ENCODE measurements around the gene TNRC18.
"Not testable (repeated sequence)": the region's sequence is repeated elsewhere in the genome, so short reads cannot be mapped to it uniquely, and the experiment has no call there.

The TNRC18 gene

DNA sequence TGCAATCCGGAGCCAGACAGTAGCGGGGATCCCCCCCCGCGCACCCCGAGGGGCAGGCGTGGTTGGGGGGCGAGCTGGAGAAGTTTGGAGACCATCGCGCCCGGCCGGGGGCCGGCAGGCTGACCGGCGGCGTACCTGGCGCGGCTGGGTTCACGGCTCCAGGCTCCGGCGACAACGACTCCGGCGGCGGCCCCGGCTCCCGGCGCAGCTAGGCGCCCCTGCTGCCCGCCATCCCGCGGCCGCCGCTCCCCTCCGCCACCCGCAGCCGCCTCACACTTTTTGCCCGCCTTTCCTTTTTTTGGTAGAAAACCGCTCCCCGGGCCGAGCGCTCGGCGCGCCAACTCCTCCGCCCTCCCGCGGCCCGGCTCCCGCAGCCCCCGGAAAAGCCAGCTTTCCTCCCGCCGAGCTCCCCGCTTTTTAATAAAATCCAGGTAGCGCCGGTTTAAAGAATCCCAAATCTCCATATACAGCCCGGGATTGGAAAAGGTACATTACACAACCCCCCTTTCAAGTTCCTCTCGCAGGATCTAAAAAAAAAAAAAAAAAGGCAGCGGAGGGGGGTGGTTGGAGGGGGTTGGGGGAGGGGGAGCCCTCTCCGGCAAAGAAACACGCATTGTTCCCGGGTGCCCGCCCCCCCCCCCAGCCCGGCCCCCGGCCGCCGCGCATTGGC is at the start of gene TNRC18:
Gene TNRC18, minus strand, starts transcription at position 529 of the 670 bp plus-strand sequence. CDS start 2,588 bp downstream, outside the sequence.
- no peak for DNase-seq (ENCODE audit: low read depth)
- no peak for TF ChIP-seq CTCF (IDR thresholded peaks at IDR 0.05; ENCODE audit: low read depth, low read length, missing control alignments)
- peak within 1 kb of the TSS; percentile 93 for H3K4me3 ChIP-seq (ENCODE audit: low read depth, low read length)
- in situ Hi-C loops (cut with HindIII; ENCODE audit: low sequenced_read_pairs): no loop called here

- no peak overlapping the region for H3K4me3 ChIP-seq (ENCODE audit: low read depth, low read length)
- no peak for DNase-seq (ENCODE audit: low read depth)
- in situ Hi-C loops (cut with HindIII; ENCODE audit: low sequenced_read_pairs): no loop called here
- no peak for TF ChIP-seq CTCF (IDR thresholded peaks at IDR 0.05; ENCODE audit: low read depth, low read length, missing control alignments)
Observed at GRCh38 chr7:5472432-5473315, 49.0 kb upstream of the TNRC18 start.

DNA sequence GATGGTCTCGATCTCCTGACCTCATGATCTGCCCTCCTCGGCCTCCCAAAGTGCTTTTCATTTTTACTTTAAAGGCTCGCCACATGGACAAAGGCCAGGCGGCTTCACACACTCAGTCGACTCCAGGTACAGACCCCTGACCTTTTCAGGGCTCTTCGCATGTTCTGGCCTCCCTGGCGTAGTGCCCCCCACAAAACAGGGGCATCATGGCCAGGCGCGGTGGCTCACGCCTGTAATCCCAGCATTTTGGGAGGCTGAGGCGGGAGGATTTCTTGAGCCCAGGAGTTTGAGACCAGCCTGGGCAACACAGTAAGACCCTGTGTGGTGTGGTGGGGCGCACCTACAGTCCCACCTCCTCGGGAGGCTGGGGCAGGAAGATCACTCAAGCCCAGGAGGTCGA is 48.0 kb upstream of the TNRC18 start:
- H3K4me3 ChIP-seq (ENCODE audit: low read depth, low read length); DNase-seq (ENCODE audit: low read depth); in situ Hi-C loops (cut with HindIII; ENCODE audit: low sequenced_read_pairs): not testable (repeated sequence)

DNA sequence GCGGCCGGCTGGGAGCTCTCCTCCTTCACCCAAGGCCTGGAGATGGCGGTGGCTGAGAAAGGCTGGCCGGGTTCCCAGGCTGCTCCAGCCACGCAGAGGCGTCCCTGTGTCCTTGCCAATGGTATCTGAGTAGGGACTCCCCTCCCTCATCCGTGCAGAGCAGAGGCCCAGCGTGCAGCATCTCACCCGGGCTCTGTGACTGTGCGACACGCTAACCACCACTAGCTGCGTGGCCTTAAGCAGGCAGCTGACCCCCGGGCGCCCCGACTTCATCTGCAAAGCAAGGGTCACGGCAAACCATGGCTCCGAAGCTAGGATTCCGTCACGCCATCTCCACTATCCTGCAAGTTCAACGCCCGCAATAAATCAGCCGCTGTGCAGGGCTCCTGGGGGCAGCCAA is 47.2 kb upstream of the TNRC18 start:
- TF ChIP-seq CTCF (IDR thresholded peaks at IDR 0.05; ENCODE audit: low read depth, low read length, missing control alignments): no peak
- in situ Hi-C loops (cut with HindIII; ENCODE audit: low sequenced_read_pairs): no loop called here
- no peak for DNase-seq (ENCODE audit: low read depth)
- no peak overlapping the region for H3K4me3 ChIP-seq (ENCODE audit: low read depth, low read length)

DNA sequence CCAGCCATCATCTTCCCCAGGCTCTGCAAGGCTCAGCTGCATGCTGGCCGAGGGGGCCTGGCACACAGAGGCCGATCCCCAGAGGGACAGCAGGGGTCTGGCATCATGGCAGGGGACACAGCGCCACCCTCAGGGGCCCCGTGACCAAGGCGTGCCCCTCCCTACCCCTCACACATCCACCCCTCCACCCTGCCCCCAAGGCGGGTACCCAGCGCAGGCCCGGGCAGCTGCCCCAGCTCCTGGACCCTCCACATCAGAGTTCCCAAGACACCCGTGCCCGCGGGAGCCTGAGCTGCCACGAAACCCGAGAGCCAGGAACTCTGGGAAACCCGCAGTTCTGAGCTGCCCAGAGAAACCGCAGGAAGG is 46.5 kb upstream of the TNRC18 start:
- DNase-seq (ENCODE audit: low read depth): no peak
- H3K4me3 ChIP-seq (ENCODE audit: low read depth, low read length): no peak overlapping the region
- TF ChIP-seq CTCF (IDR thresholded peaks at IDR 0.05; ENCODE audit: low read depth, low read length, missing control alignments): no peak
- in situ Hi-C loops (cut with HindIII; ENCODE audit: low sequenced_read_pairs): no loop called here

GRCh38 chr7:5469375-5470166 is 45.9 kb upstream of the TNRC18 start:
- TF ChIP-seq CTCF (IDR thresholded peaks at IDR 0.05; ENCODE audit: low read depth, low read length, missing control alignments): no peak
- no peak overlapping the region for H3K4me3 ChIP-seq (ENCODE audit: low read depth, low read length)
- in situ Hi-C loops (cut with HindIII; ENCODE audit: low sequenced_read_pairs): no loop called here
- DNase-seq (ENCODE audit: low read depth): no peak
